Endothelial cell of umbilical vein (primary cell): ENCODE measurements around the gene COL4A2. TPM values are rescaled to one million over a fixed set of nuclear protein-coding genes. Genes with fewer than 3 reads are reported as not detected.

Experiments used
- BruUV-seq: library from RNA; stranded (reverse); fragments of 400-500 nt; replicated peaks from 2 replicates; lab custom pipeline; 2021; lab: Mats Ljungman, UMichigan
- CTCF ChIA-PET: fragments of 300-600, 350-600 bp; sonication (Branson Sonifier 250); formaldehyde crosslinking; loops from one replicate; lab custom pipeline; 2021; ENCODE audit warnings: antibody characterized with exemption, inconsistent platforms; lab: Charles Lee
- POLR2A ChIA-PET: fragments of 300-600, 350-600 bp; sonication (Branson Sonifier 250); formaldehyde crosslinking; loops from one replicate; lab custom pipeline; 2021; ENCODE audit warnings: antibody characterized with exemption, inconsistent platforms; lab: Charles Lee
- DNase-seq: peaks from one replicate; pipeline ENCODE4 v3.0.0-alpha.2; 2011; ENCODE audit warnings: low read depth, low spot score
- FAIRE-seq: peaks from 2 replicates; lab custom pipeline; 2011; peaks lifted over from hg19 to GRCh38; lab: Jason Lieb, UNC
- H2AFZ ChIP-seq: 2 replicates; pipeline ENCODE4 v1.6.0; 2012; ENCODE audit warnings: low read depth, low read length, control low read depth, inconsistent platforms
- H3K27ac ChIP-seq: 2 replicates; pipeline ENCODE4 v1.5.1; 2011; ENCODE audit warnings: low read depth, mild to moderate bottlenecking, control low read depth, low read length, moderate library complexity; ENCODE audit not compliant: insufficient read depth
- H3K27me3 ChIP-seq, 2 experiments: 2 replicates each; pipeline versions ENCODE4 v1.6.0 to v1.6.1; 2011; ENCODE audit warnings: low read length in 2 of 2, mixed read lengths in 1 of 2; ENCODE audit not compliant: control insufficient read depth in 2 of 2, insufficient read depth in 2 of 2
- H3K36me3 ChIP-seq, 2 experiments: 2 replicates in 1 of 2; 3 replicates in 1 of 2; pipeline ENCODE4 v1.5.1; 2011; ENCODE audit warnings: low read length in 2 of 2, mild to moderate bottlenecking in 1 of 2, moderate library complexity in 1 of 2; ENCODE audit not compliant: control insufficient read depth in 2 of 2, insufficient read depth in 2 of 2; ENCODE audit errors: extremely low read depth in 1 of 2
- H3K4me1 ChIP-seq: 3 replicates; pipeline ENCODE4 v1.5.1; 2011; ENCODE audit warnings: mild to moderate bottlenecking, low read length; ENCODE audit not compliant: control insufficient read depth, insufficient read depth; ENCODE audit errors: extremely low read depth
- H3K4me2 ChIP-seq: 2 replicates; pipeline ENCODE4 v1.6.1; 2011; ENCODE audit warnings: low read length, control low read depth, mixed read lengths; ENCODE audit not compliant: insufficient read depth
- H3K4me3 ChIP-seq, 3 experiments: fragments of 200-600 bp in 1 of 3; sonication (generic), shearing (Covaris generic) in 1 of 3; replicated peaks in 1 of 3; 2 replicates each; pipeline ENCODE4 v1.5.1; 2011 to 2016; ENCODE audit warnings: control low read depth in 3 of 3, low read length in 3 of 3, mild to moderate bottlenecking in 2 of 3, inconsistent platforms in 1 of 3, low read depth in 1 of 3, moderate library complexity in 1 of 3; ENCODE audit not compliant: insufficient read depth in 1 of 3
- H3K79me2 ChIP-seq: 2 replicates; pipeline ENCODE4 v1.6.0; 2012; ENCODE audit warnings: low read length, inconsistent platforms; ENCODE audit not compliant: control insufficient read depth, insufficient read depth
- H3K9ac ChIP-seq: replicated peaks from 2 replicates; pipeline ENCODE3; 2011; ENCODE audit warnings: low read length, control low read depth; ENCODE audit not compliant: insufficient read depth; ENCODE audit errors: extremely low read depth
- H3K9me1 ChIP-seq: replicated peaks from 3 replicates; pipeline ENCODE4 v1.6.0; 2011; ENCODE audit warnings: mild to moderate bottlenecking, low read length; ENCODE audit not compliant: control insufficient read depth, insufficient read depth; ENCODE audit errors: extremely low read depth
- H3K9me3 ChIP-seq: replicated peaks from 2 replicates; pipeline ENCODE4 v1.5.1; 2012; ENCODE audit warnings: low read length, inconsistent platforms; ENCODE audit not compliant: control insufficient read depth, insufficient read depth
- H4K20me1 ChIP-seq: replicated peaks from 2 replicates; pipeline ENCODE3; 2011; ENCODE audit warnings: mild to moderate bottlenecking, low read length; ENCODE audit not compliant: control insufficient read depth, insufficient read depth; ENCODE audit errors: extremely low read depth
- EZH2 ChIP-seq: IDR thresholded peaks from 2 replicates; pipeline ENCODE4 v1.6.1; 2012; ENCODE audit warnings: borderline replicate concordance, low read depth, mild to moderate bottlenecking, moderate library complexity, low read length, inconsistent platforms; ENCODE audit not compliant: severe bottlenecking
- FOS ChIP-seq: IDR thresholded peaks from 2 replicates; pipeline ENCODE4 v1.6.1; 2011; ENCODE audit warnings: mild to moderate bottlenecking, low read length, moderate library complexity, borderline replicate concordance; ENCODE audit not compliant: insufficient read depth
- GATA2 ChIP-seq: IDR thresholded peaks from 2 replicates; pipeline ENCODE4 v1.7.0; 2011; ENCODE audit warnings: low read depth, mild to moderate bottlenecking, moderate library complexity, mixed read lengths, low read length; ENCODE audit not compliant: insufficient read length, insufficient read depth
- JUN ChIP-seq: IDR thresholded peaks from 2 replicates; pipeline ENCODE4 v1.6.1; 2011; ENCODE audit warnings: borderline replicate concordance, low read depth; ENCODE audit not compliant: insufficient read length, insufficient read depth
- POLR2AphosphoS5 ChIP-seq: IDR thresholded peaks from 2 replicates; pipeline ENCODE4 v1.6.1; 2012; ENCODE audit warnings: low read depth, mild to moderate bottlenecking, control low read depth, low read length, moderate library complexity; ENCODE audit not compliant: insufficient read depth
- dilution Hi-C: fragments of 300-500 bp; cut with MboI; formaldehyde crosslinking; loops from one replicate; pipeline ENCODE4 v1.15.0; 2019; ENCODE audit warnings: low sequenced_read_pairs; ENCODE audit not compliant: extremely low pct_ligation_motif_present
- intact Hi-C: fragments of 100-400 bp; cut with micrococcal nuclease; formaldehyde crosslinking; loops from one replicate; pipeline ENCODE4 v1.10.0; 2022
- polyA plus RNA-seq, 4 experiments: library from polyadenylated mRNA; depleted of rRNA in 3 of 4; stranded (reverse) in 3 of 4; unstranded in 1 of 4; fragments of >200 nt; gene quantifications; 2 replicates each; pipeline versions ENCODE4 v1.2.1 to v1.2.3, GENCODE V29; 2011 to 2012; ENCODE audit warnings: missing spikeins in 1 of 4
- total RNA-seq: library from RNA; stranded (reverse); gene quantifications from 2 replicates; pipeline ENCODE4 v1.2.3, GENCODE V29; 2021
- TF ChIP-seq, protein P1 (sequence below): IDR thresholded peaks from 2 replicates; pipeline ENCODE4 v1.6.1; 2011; ENCODE audit not compliant: insufficient read depth, insufficient read length

COL4A2 gene
- total and polyA plus RNA-seq, 2 donors (not counting 3 experiments of a cell fraction or from before 2014, with no cell fraction given): 792 to 940 TPM

DNA sequence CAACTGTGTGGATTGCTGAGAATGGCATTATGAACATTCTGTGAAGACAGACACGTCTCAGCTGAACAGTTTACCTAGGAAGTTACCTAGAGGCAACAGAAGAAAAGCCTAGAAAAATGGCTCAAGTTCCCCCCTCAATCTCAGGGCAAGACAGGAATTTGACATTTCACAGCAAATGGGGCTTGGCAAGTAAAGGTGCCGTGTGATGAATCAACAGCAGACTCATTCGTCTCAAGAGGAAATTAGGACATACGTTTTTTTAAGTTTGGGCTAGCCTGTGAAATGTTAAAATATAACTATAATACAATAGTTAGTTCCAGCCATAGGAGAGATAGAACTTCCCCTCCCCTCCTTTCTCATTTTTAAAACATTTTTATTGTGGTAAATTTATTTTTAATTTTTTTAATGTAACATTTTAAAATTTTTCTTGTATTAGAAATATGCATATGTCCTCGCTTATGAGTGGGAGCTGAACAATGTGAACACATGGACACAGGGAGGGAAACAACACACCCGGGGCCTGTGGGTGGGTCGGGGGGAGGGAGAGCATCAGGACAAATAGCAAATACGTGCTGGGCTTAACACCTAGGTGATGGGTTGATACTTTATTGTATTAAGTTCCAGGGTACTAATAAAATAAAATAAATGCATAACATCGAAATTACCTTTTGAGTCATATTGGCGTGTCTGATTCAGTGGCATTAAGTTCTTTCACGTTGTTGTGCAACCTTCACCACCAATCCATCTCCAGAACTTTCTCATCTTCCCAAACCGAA, 116.0 kb downstream of the COL4A2 start:
- peaks cover 77% of the 10 kb centered on the region for H3K4me1 ChIP-seq
- H3K27me3 ChIP-seq: no peaks in the 10 kb centered on the region
- H4K20me1 ChIP-seq: no peaks in the 10 kb centered on the region
- H3K36me3 ChIP-seq: peaks cover 2% of the 10 kb centered on the region in 2 experiments
- H2AFZ ChIP-seq: no peak overlapping the region
- ChIA-PET POLR2A (no interaction called here), CTCF (no interaction called here)
- dilution Hi-C loops (no loop called here), intact Hi-C loops (no loop called here)
- no peak overlapping the region for H3K9ac ChIP-seq
- H3K79me2 ChIP-seq: no peaks in the 10 kb centered on the region
- no peaks in the 10 kb centered on the region for H3K9me1 ChIP-seq
- no TSS peak for BruUV-seq
- H3K4me2 ChIP-seq: no peak overlapping the region
- FAIRE-seq (peak; percentile 85), DNase-seq (peak; percentile 44)
- peak overlapping the region; percentile 72 for H3K27ac ChIP-seq
- H3K4me3 ChIP-seq: no peak overlapping the region
- TF ChIP-seq EZH2 (no peak), FOS (peak; percentile 50)
- no peaks in the 10 kb centered on the region for H3K9me3 ChIP-seq

DNA sequence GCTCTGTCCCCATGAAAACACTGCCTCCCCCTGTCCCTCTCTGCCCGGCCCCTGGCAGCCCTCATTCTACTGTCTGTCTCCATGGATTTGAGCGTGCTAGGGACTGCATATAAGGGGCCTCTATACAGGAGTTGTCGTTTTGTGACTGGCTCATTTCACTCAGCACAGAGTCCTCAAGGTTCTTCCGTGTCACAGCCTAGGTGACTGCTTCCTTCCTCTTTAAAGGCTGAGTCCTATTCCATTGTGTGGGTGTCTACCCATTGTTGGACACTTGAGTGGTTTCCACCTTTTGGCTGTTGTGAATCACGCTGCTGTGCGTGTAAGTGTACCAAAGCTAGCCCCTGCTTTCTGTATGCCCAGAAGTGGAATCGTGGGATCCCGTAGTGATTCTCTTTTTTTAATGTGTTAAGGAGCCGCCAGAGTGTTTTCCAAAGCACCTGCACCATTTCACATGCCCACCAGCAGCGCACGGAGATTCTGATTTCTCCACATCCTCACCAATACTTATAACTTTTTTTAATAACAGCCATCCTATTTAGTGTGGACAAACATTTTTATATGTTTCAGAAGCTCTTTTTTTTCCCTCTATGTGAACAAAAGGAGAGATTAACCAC, 116.7 kb downstream of the COL4A2 start:
- peaks cover 70% of the 10 kb centered on the region for H3K4me1 ChIP-seq
- H3K4me3 ChIP-seq: no peak overlapping the region
- H3K27me3 ChIP-seq: no peaks in the 10 kb centered on the region
- H3K79me2 ChIP-seq: no peaks in the 10 kb centered on the region
- H3K9me1 ChIP-seq: no peaks in the 10 kb centered on the region
- DNase-seq: no peak
- H3K9ac ChIP-seq: no peak overlapping the region
- H4K20me1 ChIP-seq: no peaks in the 10 kb centered on the region
- H3K9me3 ChIP-seq: no peaks in the 10 kb centered on the region
- BruUV-seq: no TSS peak
- CTCF ChIA-PET: no interaction called here
- intact Hi-C loops: no loop called here
- peaks cover 2 to 4% of the 10 kb centered on the region in 2 experiments for H3K36me3 ChIP-seq
- FAIRE-seq: no peak
- H3K4me2 ChIP-seq: no peak overlapping the region
- POLR2A ChIA-PET: no interaction called here
- H2AFZ ChIP-seq: no peak overlapping the region
- dilution Hi-C loops: no loop called here
- H3K27ac ChIP-seq: peak overlapping the region; percentile 63
- TF ChIP-seq, protein P1, sequence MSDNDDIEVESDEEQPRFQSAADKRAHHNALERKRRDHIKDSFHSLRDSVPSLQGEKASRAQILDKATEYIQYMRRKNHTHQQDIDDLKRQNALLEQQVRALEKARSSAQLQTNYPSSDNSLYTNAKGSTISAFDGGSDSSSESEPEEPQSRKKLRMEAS: no peak
- TF ChIP-seq POLR2AphosphoS5 (no peak), GATA2 (no peak), JUN (no peak)
